SU-DHL-6 (cell line): ENCODE results near the gene CFAP206.

Source experiments
- CTCF ChIP-seq: fragments of 200-600 bp; sonication (generic); IDR thresholded peaks from one replicate; pipeline ENCODE4 v1.5.1; 2017; ENCODE audit warnings: antibody characterized with exemption, mild to moderate bottlenecking, low read length, moderate library complexity; ENCODE audit not compliant: insufficient read depth, poor library complexity, severe bottlenecking
- EZH2phosphoT487 ChIP-seq: fragments of 200-600 bp; sonication (generic), shearing (Covaris generic); conservative IDR thresholded peaks from 2 replicates; pipeline ENCODE4 v1.6.1; 2018; ENCODE audit warnings: mild to moderate bottlenecking, antibody characterized with exemption, low read length, moderate library complexity, mixed read lengths

GRCh38 chr6:87391334-87391733 lies 16.4 kb upstream of the CFAP206 start:
- TF ChIP-seq CTCF (peak; percentile 29), EZH2phosphoT487 (no peak)
